ENCODE measurements around the gene SLC5A4.
"Not testable (repeated sequence)": the region's sequence is repeated elsewhere in the genome, so short reads cannot be mapped to it uniquely, and the experiment has no call there.

The SLC5A4 gene

DNA sequence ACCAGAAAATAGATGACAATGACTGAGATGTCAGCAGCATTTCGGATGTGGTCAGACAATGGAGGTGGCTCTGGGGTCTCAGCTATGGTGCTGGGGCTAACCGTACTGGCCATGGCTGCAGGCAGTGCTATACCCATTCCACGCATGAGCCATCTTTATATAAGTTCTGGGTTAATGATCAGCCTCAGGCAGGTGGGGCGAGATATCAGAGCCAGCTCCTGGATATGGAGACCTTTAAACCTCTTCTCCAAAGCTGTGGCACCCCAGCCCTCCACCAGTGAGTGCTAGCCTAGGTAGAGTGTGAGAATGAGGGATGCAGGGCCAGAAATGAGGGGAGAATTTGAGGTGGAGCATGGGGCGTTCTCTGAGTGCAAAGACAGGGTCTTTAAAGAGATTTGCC, at the start of gene SLC5A4:
Gene SLC5A4 (minus strand): TSS at position 131 of the 400 bp plus-strand sequence. CDS start 18 bp downstream, at position 113.
- DNase-seq (ENCODE audit: low spot score) = no peak

DNA sequence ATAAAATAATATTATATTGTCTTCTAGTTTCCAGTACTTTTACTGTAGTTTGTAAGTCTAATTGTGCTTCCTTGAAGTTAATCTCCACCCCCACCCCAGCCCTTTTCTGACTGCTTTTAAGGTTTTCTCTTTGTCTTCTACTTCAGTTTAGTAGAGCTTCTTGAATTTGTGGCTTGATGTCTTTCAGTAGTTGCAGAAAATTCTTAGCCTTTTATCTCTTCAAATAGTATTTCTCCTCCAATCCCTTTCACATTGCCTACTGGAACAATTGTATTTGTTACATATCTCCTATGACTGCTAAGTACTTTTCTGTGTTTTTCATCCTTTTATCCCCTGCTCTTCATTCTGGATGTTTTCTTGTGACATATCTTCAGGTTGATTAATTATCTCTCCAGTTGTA, 38.8 kb upstream of the SLC5A4 start:
- not testable (repeated sequence) for DNase-seq (ENCODE audit: low spot score)

DNA sequence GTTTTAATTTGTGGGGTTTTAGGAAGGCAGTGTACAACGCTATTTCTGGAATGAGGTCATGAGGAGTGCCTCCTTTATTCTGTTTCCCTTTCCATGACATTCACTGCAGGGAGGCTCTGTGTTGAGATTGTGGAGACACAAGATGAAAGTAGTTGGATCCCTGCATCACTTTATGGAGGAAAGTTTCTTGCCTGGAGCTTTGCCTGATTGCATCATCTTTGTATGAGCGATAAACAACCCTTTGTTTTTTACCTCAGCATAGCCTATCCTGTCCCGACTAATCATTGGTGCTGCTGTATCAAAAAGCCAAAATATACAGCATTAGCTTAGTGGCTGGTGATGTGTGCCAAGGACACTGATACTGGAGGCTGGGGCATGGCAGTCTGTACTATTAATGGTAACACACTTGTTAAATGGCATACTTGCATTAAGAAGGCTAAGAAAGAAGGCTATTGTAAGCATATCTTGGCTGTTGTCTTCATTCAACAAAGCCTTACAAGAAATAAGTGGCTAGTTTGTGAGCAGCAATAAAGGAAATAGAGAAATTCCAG, 31.2 kb upstream of the SLC5A4 start:
- DNase-seq (ENCODE audit: low spot score) = no peak

DNA sequence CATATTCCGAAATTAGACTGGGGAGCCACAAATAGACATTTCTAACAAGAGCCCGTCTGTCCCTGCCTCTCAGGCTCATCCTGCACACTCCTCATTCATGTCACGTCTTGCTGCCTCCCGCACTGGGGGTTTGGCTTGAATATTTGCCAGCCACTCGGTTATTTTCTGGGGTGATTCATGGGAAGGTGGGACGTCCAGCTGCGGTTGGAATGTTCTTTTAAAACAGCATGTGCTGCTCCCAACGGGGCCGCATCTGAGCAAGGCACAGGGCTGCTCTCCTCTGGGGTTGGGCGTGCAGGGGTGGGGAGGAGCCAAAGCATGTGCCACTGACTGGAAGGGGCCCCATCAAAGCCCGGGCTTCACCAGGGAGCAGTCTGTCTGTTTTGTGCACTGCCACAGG, 25.9 kb upstream of the SLC5A4 start:
- DNase-seq (ENCODE audit: low spot score) = no peak

DNA sequence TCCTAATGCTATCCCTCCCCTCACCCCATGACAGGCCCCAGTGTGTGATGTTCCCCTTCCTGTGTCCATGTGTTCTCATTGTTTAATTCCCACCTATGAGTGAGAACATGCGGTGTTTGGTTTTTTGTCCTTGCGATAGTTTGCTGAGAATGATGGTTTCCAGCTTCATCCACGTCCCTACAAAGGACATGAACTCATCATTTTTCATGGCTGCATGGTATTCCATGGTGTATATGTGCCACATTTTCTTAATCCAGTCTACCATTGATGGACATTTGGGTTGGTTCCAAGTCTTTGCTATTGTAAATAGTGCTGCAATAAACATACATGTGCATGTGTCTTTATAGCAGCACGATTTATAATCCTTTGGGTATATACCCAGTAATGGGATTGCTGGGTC, 20.2 kb upstream of the SLC5A4 start:
- not testable (repeated sequence) for DNase-seq (ENCODE audit: low spot score)

DNA sequence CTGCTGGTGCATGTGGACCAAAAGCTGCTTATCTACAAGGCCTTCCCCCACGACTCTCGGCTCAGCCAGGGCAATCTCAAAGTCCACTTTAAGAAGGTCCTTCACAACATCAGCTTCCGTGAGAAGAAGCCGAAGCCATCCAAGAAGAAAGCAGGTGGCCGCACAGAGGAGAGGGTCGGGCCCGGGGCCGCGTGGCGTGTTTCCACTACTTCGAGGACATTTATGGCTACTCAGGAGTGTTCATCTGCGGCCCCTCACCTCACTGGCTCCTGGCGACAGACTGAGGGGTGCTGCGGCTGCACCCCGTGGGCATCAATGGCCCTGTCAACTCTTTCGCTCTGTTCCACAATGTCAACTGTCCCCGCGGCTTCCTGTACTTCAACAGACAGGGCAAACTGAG, 16.2 kb upstream of the SLC5A4 start:
- no peak for DNase-seq (ENCODE audit: low spot score)

DNA sequence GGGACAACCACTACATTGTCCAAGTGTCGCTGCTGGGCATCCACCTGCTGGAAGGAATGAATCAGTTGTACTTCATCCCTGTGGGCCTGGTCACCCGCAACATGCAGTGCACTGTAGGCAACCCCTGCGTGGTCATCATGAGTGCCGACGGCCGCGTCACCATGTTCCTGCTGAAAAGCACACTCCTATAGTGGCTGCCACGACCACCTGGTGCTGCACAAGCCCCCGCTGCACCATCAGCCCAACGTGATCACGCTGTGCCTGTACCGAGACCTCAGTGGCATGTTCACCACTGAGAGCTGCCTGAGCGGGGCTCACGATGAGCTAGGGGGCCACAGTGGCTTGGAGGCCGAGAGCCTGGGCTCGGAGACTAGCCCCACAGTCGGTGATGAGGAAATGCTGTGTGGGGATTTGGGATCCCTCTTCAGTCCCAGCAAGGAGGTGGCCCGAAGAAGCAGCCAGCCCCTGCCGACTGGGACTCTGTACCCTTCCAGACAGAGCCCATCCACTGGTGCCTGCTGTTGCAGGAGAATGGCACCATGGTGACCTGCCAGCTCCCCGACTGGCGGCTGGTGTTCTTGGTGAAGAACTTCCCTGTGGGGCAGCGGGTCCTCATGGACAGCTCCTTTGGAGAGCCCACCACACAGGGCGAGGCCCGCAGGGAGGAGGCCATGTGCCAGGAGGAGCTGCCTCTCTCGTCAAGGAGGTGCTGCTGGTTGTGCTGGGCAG, 15.7 kb upstream of the SLC5A4 start:
- DNase-seq (ENCODE audit: low spot score) = no peak

DNA sequence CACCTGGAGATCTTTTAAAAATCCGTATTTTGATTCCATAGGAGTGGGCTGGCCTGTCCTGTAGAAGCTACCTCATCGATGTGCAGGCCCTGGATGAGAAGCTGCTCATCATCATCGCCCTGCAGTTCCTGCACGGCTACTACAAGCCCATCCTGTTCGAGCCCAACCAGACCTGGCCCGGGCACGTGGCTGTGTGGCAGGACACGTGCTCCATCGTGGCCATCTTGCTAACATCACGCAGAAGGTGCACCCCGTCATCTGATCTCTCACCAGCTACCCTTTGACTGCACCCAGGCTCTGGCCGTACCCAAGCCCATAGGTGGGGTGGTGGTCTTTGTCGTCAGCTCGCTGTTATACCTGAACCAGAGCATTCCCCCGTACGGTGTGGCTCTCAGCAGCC, 14.2 kb upstream of the SLC5A4 start:
- no peak for DNase-seq (ENCODE audit: low spot score)

DNA sequence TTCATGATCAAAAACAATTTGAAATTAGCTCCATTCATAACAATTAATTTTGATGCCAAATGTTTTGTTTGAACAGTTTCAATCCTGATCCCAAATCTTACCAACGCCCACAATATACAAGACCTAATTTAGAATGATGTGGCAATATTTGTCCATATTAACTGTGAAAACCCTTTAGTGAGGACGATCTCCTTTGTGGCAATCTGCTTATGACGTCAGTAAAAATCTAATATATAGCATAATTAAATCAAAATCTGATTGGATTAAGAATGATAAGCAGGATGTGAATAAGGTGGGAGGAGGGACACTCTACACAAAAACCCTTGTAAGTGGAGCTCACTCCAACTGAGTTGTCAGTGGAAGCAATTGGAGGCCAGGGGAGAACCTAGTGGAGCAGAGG, 11.9 kb upstream of the SLC5A4 start:
- DNase-seq (ENCODE audit: low spot score) = no peak

DNA sequence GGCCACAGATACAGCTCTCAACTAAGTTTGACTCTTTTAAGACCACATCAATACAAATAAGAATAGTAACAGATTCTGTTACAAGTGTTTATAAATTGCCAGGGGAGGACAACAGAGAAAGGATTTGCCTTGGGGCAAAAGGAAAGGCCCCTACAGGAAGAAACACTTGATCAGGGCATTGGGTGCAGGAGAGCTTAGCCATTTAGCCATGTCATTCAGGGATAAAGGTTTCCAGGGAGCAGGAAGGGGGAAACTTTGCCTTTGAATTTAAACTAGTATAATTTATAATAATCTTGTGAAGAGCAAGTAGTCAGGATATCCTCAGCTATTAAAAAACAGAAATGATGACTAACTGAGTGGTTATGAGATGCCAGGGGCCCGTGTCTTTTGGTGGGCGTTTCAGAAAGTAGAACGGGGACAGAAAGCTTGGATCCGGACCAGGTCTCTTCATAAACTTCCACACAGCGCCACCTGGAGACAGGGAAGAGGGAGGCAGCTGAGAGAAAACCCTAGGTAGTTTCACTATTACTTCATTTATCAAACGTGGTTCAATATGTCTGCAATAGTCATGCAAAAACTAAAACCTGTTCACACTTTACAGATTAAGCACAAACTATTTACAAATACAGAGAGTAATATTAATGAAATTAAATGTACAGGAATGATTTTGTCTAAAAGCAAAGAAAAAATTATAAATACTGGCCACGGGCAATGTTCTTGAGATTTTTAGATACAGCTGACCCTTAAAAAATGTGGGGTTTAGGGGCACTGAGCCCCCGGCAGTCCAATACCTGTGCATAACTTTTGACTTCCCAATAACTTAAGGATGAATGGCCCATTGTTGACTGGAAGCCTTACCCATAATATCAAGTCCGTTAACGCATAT, 11.0 kb upstream of the SLC5A4 start:
- peak; percentile 79 for DNase-seq (ENCODE audit: low spot score)

DNA sequence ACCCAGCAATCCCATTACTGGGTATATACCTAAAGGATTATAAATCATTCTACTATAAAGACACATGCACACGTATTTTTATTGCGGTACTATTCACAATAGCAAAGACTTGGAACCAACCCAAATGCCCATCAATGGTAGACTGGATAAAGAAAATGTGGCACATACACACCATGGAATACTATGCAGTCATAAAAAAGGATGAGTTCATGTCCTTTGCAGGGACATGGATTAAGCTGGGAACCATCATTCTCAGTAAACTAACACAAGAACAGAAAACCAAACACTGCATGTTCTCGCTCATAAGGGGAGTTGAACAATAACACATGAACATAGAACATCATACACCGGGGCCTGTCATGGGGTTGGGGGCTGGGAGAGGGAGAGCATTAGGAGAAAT, 8.5 kb upstream of the SLC5A4 start:
- DNase-seq (ENCODE audit: low spot score) = not testable (repeated sequence)

DNA sequence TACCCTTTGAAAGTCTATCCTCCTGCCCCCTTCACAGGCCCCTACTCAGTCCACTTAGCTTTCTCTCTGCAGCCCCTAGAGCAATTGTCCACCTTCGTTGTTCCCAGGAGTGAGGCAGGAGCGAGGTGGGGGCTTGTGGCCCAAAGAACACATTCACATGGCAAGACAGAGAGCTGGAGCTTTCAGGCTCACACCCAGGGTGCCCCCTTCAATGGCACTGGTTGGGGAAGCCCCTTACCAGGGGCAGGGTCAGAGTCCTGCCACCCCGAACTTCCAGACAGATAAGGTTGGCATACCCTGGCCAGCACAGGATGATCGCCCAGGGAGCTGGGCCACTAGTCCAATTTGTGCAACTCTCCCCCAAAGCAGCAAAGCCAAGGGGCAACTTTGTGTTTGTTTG, 6.2 kb upstream of the SLC5A4 start:
- DNase-seq (ENCODE audit: low spot score) = no peak

DNA sequence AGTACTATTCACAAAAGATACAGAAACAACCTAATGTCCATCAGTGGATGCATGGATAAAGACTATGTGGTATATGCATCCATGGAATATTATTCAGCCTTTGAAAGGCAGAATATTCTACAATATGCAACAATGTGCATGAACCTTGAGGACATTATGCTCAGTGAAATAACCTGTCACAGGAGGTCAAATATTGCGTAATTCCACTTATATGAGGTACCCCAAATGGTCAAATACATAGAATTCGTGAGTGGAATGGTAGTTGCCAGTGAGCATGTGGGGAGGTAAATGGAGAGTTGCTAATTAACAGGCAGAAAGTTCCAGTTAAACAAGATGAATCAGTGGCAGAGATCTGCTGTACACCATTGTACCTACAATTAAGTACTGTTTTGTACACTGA, 3.6 kb upstream of the SLC5A4 start:
- DNase-seq (ENCODE audit: low spot score) = no peak

DNA sequence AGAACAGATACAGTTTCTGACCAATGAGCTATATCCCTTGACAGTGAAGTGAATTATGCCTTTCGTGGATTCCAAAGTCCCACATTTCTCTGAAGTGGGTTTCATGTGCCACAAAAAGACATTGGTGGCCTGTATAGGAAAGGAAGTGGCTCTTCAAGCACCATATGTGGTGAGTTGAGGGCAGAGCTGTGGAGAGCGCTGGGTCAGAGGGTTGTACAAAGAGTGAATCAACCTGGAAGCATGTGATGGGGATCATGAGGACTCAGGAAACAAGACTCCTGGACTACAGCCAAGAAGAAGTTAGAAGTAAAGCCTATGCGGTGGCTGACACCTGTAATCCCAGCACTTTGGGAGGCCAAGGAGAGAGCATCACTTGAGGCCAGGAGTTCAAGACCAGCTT, 579 bp upstream of the SLC5A4 start:
- no peak for DNase-seq (ENCODE audit: low spot score)

DNA sequence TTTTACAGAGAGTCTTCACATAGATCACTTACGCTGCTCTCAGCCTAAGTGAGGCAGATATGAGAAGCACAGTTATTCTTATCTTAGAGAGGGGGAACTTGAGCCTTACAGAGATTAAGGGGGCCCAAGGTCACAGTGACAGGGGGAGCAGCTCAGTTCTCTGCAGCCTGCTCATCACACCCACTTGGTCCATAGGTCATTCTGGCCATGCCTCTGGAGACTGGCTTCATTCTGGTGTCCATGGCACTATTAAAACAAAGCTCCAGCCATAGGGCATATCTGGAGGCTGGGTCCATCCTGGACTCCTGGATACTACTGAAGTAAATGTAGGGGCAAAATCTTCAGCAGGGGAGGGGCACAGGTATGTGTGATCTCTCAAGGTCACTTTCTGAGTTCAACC, 5.9 kb downstream of the SLC5A4 start:
- no peak for DNase-seq (ENCODE audit: low spot score)

DNA sequence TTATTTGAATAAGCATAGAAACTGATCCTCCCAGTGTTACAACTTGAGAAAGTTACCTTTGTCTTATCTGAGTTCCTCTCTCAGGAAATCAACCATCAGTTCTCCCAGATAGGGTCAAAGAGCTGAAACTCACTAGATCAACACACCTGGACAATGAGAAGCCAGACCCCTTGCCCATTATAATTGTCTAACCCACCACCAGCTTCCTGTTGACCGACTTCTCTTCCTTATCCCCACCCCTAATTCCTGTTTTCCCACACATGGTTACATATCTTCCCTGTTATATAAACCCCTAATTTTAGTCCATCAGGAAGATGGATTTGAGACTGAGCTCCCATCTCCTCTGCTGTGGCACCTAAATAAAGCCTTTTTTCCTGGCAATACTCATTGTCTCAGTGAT, 6.9 kb downstream of the SLC5A4 start:
- DNase-seq (ENCODE audit: low spot score) = no peak

DNA sequence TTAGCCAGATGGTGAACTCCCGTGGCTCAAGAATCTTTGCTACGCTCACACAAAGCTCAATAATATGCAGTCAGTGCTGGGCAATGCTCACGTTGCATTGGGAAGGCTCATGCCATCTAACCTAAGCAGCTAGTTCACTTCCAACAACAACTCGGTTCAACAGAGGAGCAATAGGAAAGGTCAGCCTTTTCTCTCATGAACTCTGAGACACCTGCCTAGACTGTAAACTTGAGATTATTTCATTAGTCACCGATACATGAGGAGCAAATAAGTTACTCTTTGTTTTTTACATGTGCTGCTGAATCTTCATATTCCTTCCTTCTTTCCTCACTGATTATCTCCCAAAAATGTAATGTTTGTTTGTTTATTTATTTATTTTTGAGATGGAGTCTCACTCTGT, 9.0 kb downstream of the SLC5A4 start:
- DNase-seq (ENCODE audit: low spot score) = no peak

DNA sequence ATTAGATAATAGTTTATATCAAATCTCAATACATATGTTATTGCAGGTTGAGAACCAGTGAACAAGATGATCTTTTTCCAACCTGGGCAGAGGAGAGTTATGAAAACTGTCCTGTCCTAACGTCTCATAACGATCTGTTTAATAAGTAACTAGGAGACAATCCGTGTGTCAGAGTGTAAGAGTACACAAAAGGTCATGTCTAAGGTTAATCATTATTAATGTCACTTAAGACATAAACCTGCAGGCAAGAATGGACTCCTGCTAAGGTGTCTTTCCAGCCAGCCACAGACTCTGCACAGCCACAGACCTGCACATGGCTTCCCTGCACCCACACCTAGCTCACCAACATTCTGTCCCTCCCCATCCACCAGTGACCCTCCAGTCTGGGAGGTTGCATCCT, 10.1 kb downstream of the SLC5A4 start:
- DNase-seq (ENCODE audit: low spot score) = no peak

DNA sequence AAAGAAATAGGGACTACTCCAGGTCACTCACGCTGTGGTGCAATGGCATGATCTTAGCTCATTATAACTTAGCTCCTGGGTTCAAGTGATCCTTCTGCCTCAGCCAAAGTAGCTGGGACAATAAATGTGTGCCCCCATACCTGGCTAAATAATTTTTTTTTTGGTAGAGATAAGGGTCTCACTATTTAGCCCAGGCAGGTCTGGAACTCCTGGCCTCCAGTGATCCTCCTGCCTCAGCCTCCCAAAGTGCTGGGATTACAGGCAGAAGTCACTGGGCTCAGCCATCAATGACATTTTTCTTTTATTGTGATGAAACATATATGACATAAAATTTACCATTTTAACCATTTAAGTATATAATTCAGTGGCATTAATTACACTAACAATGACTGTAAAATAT, 10.6 kb downstream of the SLC5A4 start:
- no peak for DNase-seq (ENCODE audit: low spot score)

DNA sequence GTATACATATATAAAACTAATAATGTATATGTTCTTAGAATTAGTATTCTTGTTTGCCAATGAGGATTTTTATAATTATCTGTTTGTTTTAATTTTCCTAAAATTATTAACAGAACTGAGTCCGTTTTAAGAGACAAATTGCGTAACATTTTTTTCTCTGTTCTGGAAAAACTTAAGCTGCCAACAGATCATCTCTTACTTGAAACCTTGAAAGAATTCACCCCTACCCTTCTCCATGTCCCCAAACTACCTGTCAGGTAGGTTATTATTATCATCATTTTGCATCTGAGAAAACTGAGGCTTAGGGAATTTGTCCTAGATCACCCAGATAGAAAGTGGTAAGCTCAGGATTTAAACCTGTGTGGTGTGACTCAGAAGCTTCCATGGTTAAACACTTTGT, 14.7 kb downstream of the SLC5A4 start:
- DNase-seq (ENCODE audit: low spot score) = no peak

DNA sequence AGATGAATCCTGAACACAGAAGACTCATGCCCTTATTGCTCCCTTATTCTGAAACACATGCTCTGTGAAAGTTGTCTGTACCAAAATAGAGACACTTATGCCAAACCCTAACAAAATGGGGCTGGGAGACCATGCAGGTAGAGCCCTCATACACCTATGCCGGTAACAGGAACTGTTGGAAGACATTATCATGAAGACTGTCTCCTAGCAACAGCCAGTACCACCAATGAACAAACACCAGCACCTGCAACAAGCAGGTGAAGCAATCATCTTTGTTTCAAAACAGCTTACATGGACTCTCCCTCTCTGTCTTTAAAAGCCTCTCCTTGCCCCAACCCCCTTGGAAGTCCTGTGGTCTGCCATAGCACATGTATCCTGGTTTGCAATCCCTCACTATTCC, 17.2 kb downstream of the SLC5A4 start:
- DNase-seq (ENCODE audit: low spot score) = no peak

DNA sequence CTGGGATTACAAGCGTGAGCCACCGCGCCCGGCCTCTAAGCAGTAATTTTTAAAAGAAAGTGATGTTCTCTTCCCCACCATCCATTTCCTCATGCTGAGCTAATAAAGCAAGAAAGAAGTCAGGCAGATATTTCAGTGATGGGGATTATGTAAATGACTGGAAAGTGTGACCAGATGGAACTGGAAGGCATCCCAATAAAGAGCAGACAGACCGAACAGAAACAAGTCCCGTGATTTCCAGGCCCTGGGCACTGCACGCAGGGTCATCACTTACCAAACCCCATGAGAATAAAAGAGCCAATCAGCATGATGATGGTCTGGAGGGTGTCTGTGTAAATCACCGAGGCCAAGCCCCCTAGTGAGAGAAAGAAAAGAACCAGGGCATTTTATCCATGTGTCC, 18.2 kb downstream of the SLC5A4 start:
- no peak for DNase-seq (ENCODE audit: low spot score)

DNA sequence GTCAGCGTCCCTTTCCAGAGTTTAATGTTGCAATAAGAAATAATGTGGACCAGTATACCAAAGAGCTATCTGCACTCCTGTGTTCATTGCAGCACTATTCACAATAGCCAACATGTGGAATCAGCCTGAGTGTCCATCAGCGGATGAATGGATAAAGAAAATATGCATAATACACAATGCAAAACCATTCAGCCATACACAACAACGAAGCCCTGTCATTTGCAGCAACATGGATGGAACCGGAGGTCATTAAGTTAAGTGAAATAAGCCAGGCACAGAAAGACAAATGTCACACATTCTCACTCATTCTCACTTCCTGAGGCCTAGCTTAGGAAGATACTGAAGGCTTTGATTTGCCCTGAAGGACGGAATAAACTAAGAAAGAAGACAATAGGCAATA, 22.1 kb downstream of the SLC5A4 start:
- DNase-seq (ENCODE audit: low spot score) = no peak
